Measurements from ENCODE around the gene CDH4.

The CDH4 gene

DNA sequence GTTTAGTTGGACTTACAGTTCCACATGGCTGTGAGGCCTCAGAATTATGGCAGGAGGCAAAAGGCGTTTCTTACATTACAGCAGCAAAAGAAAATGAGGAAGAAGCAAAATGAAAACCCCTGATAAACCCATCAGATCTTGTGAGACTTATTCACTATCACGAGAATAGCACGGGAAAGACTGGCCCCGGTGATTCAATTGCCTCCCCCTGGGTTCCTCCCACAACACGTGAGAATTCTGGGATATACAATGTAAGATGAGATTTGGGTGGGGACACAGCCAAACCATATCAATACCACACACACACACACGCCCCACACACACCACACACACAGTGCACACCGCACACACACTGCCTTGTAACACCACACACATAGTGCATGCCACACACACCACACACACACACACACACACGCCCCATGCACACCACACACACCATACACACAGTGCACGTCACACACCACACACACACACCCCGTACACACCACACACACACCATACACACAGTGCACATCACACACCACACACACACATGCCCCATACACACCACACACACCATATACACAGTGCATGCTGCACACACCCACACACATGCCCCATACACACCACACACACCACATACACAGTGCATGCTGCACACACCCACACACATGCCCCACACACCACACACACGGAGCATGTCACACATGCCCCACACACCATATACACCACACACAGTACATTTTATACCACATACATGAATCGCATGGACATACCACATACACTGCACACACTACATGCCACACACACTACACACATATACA lies 503.1 kb downstream of the CDH4 start:
- no peak for TF ChIP-seq REST (IDR thresholded peaks at IDR 0.05; ENCODE audit: insufficient read depth in 1 of 2, low read depth in 2 of 2, low read length in 2 of 2)
- TF ChIP-seq TAF1 (IDR thresholded peaks at IDR 0.05; ENCODE audit: borderline replicate concordance, insufficient read depth, low read length) = no peak
- TF ChIP-seq SIN3A (IDR thresholded peaks at IDR 0.05; ENCODE audit: borderline replicate concordance, insufficient read depth, low read length) = no peak
- TF ChIP-seq POLR2AphosphoS5 (IDR thresholded peaks at IDR 0.05; ENCODE audit: low read depth, low read length) = no peak
- no peak for TF ChIP-seq FOXP2 (optimal IDR thresholded peaks at IDR 0.05; ENCODE audit: borderline replicate concordance, extremely low read depth, extremely low read length, insufficient read depth)

DNA sequence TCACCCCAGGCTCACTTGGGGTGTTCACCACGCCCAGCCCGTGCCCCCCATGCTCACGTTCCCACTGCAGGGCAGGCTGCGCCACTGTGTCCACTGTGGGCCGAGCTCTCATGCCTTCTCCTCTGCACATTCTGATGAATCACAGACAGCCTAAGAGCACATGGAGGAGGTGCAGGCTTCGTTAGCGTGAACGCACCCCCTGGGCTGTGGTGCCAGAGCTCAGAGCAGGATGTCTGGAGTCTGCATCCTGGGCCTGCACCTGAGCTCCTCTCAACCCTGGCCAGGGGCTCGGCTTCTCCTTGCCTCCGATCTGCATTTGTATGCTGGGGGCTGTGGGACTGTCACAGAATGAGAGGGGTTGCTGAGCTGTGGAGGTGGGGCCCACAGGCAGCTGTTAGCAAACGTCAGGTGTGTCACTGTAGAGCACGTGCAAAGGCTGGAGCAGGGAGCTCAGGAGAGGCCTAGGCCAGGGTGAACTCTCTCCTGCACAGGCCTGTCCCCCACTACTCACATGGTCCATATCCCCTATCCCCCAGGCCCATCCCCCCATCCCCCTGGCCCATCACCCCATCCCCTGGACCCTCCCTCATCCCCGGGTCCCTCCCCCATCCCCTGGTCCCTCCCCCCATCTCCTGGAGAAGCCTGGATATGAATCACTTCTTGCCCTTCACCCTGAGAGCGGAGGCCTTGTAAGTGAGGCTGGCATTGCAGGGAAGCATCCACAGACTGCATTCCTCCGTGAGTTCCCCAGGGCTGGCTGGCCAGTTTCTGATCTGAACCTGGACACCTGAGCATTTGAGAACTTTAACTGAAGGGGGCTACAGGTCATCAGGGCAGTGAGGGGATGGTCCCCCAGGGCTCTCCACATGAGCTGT lies 504.1 kb downstream of the CDH4 start:
- no peak for TF ChIP-seq SIN3A (IDR thresholded peaks at IDR 0.05; ENCODE audit: borderline replicate concordance, insufficient read depth, low read length)
- TF ChIP-seq FOXP2 (optimal IDR thresholded peaks at IDR 0.05; ENCODE audit: borderline replicate concordance, extremely low read depth, extremely low read length, insufficient read depth) = no peak
- no peak for TF ChIP-seq POLR2AphosphoS5 (IDR thresholded peaks at IDR 0.05; ENCODE audit: low read depth, low read length)
- no peak for TF ChIP-seq TAF1 (IDR thresholded peaks at IDR 0.05; ENCODE audit: borderline replicate concordance, insufficient read depth, low read length)
- no peak for TF ChIP-seq REST (IDR thresholded peaks at IDR 0.05; ENCODE audit: insufficient read depth in 1 of 2, low read depth in 2 of 2, low read length in 2 of 2)

DNA sequence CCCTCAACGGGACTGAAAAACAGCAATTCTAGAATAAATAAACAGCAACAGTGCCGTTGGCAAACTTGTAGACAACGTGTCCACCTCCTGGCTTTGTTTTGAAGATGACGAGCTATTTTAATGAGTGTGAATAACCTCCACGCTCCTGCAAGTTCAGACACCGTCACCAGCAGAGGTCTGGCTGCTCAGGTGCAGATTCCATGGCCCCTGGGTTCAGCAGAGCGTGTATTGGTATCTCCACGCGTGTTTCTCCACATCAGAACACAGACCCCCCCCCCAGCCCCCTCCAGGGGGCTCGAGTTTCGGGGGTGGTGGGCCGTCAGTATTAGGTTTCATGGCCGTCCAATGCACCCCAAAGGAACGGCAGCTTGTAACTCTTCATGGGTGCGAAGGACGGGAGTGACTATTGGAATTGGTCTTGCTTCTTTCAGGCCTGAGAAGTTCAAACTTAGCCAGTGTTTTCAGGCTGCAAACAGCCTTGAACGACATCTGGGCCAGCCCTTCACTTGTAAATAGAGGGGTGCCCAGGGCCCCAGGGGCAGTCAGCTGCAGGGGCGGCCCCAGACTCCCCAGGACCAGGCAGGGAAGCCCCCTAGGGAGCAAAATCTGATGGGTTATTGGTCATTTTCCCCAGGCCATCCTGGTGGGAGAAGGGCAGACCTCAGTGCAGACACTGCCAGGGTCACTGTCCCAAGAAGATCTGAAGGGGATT lies 505.1 kb downstream of the CDH4 start:
- TF ChIP-seq FOXP2 (optimal IDR thresholded peaks at IDR 0.05; ENCODE audit: borderline replicate concordance, extremely low read depth, extremely low read length, insufficient read depth) (no peak), POLR2AphosphoS5 (IDR thresholded peaks at IDR 0.05; ENCODE audit: low read depth, low read length) (no peak), TAF1 (IDR thresholded peaks at IDR 0.05; ENCODE audit: borderline replicate concordance, insufficient read depth, low read length) (no peak), SIN3A (IDR thresholded peaks at IDR 0.05; ENCODE audit: borderline replicate concordance, insufficient read depth, low read length) (no peak), REST (IDR thresholded peaks at IDR 0.05; ENCODE audit: insufficient read depth in 1 of 2, low read depth in 2 of 2, low read length in 2 of 2) (no peak)

DNA sequence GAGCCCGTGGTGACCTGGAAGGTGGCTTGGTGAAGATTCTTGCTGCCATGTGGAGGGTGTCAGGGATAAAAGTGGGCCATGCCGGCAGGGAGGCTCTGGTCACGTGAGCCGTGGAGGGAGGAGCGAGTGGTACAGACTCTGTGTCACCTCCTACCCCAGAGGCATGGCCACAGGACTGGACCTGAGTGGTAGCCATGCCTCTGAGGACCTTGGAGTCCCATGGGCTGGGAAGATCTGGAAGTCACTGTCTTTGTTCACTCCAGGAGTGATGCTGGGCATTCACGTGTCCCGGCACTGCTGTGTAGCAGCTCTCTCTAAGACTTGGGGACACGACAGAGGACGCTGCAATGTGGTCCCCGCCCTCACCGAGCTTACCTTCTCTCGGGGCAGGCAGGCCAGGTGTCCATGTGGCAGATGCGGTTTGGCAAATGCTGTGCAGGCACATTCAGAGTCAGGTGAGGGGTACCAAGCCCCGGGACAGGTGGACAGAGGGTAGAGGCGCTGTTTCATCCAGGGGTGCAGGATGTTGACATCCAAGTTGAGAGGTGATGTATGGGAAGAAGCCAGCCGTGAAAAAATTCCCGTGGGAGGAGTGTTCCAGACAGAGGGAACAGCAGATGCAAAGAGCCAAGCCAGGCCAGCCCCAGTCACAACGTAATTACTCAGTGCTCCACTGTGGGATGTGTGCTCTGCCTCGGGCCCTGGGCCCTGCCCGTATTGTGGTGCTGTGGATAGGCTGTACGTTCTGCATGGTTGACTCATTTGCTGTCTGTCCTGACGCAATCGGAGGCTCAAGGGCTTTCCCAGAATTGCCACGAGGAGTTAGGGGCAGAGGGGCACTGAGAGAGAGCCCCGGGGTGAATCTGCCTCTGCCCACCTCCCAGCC lies 505.9 kb downstream of the CDH4 start:
- TF ChIP-seq TAF1 (IDR thresholded peaks at IDR 0.05; ENCODE audit: borderline replicate concordance, insufficient read depth, low read length) (no peak), FOXP2 (optimal IDR thresholded peaks at IDR 0.05; ENCODE audit: borderline replicate concordance, extremely low read depth, extremely low read length, insufficient read depth) (no peak)

All from PFSK-1 (cell line).